Fibroblast of villous mesenchyme (primary cell): ENCODE measurements around the gene LHX4. TPM values are rescaled to one million over a fixed set of nuclear protein-coding genes. Genes with fewer than 3 reads are reported as not detected.

Source experiments
- DNase-seq: peaks from one replicate; pipeline ENCODE4 v3.0.0-alpha.2; 2010; ENCODE audit warnings: low read depth
- H3K4me3 ChIP-seq: 2 replicates; pipeline ENCODE4 v1.5.1; 2011; ENCODE audit warnings: low read depth, mild to moderate bottlenecking, low read length
- CTCF ChIP-seq: IDR thresholded peaks from 2 replicates; pipeline ENCODE4 v1.5.1; 2012; ENCODE audit warnings: low read depth, mild to moderate bottlenecking, low read length; ENCODE audit not compliant: insufficient read depth
- total RNA-seq: library from RNA; depleted of rRNA; stranded (reverse); fragments of >200 nt; gene quantifications from 2 replicates; pipeline ENCODE4 v1.2.3, GENCODE V29; 2012

Gene LHX4
- total RNA-seq, 1 donor: 0.86 TPM

DNA sequence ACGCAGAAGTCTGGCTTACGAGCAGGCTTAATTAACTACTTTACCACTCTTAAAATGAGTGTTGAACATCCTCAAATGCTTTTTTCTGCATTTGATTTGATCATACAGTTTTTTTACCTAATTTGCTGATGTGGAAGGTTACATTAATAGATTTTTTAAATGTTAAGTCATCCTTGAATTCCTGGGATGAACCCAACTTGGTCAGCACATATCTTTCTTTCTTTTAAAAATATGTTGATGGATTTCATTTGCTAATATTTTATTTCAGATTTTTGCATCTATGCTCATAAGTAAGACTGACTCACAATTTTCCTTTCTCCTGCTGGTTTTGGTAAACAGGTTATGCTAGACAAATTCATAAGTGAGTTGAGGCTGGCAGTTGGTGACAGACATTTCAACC, 82.9 kb downstream of the LHX4 start:
- DNase-seq: no peak
- TF ChIP-seq CTCF: no peak
- H3K4me3 ChIP-seq: no peak overlapping the region

GRCh38 chr1:180327089-180327488, 97.0 kb downstream of the LHX4 start:
- DNase-seq: no peak
- H3K4me3 ChIP-seq: no peak overlapping the region
- TF ChIP-seq CTCF: no peak

Other genes starting within 250 kb of the LHX4 start
- 128 and 164 TPM in 2 replicates for gene QSOX1, start 75.4 kb upstream of the LHX4 start, total RNA-seq